Activated CD4-positive, alpha-beta T cell treated with anti-CD3 and anti-CD28 coated beads, Interleukin-2, amount 50 U/mL, for 24 hours (primary cell): ENCODE results near the gene WDR72.
"Not testable (repeated sequence)": the region's sequence is repeated elsewhere in the genome, so short reads cannot be mapped to it uniquely, and the experiment has no call there.

Experiments
- DNase-seq, 2 donors: peaks; one replicate each; pipeline ENCODE4 v3.0.0-alpha.2; 2020; ENCODE audit warnings: low read depth in 1 of 2, low spot score in 1 of 2

The WDR72 gene

GRCh38 chr15:53759411-53759931 lies at the start of gene WDR72:
TSS of gene WDR72 (minus strand) at chr15:53759663. CDS start at chr15:53733149, 26,514 bp downstream.
- no peak for DNase-seq

GRCh38 chr15:53808058-53808706 lies 48.7 kb upstream of the WDR72 start:
- no peak for DNase-seq

DNA sequence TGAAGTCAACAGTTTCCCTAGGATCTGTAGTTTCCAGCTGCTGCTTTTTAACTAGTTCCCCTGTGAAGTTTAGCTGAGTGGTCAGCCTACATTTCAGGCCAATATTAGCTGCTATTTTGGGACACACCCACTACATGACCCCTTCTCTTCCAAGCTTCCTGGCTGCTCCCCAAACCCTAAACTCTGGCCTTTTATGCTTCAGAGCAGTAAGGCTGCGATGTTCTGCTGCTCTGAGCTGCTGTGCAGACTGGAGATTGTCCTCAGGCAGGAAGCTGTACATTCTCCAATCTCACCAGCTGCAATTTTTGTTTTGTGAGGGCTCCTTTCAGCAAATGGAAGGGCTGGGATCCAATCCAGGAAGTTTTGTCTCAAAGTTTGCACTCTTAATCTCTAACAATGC lies 48.0 kb upstream of the WDR72 start:
- DNase-seq = no peak

DNA sequence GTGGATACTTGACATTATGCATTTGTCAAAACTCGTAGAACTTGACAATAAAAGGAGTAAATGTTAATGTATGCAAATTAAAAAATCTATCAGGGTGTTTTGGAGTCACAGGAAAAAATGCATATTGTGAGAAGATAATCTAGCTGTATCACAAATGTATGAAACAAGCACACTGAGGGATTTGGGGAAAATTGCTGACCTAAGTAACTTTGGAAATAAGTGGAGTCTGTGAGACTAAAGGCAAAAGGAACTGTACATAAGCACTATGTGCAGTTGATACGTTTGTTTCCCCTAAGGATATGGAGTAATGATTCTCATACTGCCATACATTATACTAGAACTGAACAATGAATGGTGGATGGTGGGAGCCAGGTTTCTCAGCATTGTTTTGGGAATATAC lies 43.2 kb upstream of the WDR72 start:
- no peak for DNase-seq

DNA sequence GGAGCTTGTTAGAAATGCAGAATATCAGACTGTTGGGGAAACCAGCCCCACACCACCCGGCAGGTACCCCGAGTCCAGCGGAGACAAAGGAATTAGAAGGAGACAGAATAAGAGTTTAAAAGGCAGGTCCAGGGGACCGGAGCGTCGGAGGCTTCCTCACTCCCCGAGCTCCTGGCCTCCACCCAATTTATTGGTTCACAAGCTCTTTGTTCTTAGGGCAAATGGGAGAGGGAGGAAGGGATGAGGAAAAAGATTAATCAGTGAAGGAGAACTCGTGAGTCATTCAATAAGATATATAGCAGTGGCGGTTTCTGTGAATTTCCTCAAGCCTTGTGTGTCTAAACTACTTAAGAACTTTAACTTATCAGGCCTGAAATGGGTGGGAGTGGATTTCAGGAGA lies 32.1 kb upstream of the WDR72 start:
- DNase-seq = no peak

GRCh38 chr15:53789654-53790375 lies 30.4 kb upstream of the WDR72 start:
- no peak for DNase-seq

GRCh38 chr15:53786401-53786800 lies 26.9 kb upstream of the WDR72 start:
- no peak for DNase-seq

- not testable (repeated sequence) for DNase-seq
These were observed 25.8 kb upstream of the WDR72 start for GRCh38 chr15:53785241-53785640.

DNA sequence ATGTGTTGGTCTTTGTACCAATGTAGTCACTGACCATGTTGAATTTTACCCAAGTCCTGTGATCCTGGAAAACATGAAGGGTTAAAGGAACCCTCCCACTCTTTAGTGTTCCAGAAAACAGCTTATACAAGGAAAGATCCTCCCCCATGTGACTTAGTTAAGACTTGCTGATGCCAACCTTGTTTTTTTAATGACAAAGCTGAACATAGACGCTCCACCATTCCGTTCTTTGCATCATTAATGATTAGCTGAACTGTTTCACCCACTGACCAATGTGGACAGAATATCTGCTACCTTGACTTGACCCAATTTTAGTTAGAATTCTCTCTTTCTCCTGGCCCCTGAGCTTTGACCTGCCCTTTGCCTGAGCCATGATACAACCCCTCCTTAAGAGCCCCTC lies 3.5 kb upstream of the WDR72 start:
- DNase-seq = no peak

DNA sequence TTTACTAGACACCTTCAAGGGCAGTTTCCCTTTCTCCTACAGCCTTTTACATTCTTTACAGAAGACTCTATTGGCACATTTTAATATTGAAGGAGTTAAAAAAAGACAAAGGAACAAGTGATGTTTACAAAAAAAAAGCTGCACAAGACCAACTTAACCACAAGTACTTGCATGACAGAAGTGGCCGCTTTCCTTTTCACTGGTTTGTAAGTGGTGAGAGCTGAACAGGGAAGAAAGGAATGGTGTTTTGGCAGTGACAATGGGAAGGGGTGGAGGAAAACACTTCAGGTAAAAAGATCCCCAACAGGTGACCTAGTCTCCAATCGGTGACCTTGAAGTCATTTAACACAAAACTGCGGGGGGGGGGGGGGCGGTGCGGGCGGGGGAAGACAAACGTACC lies 1.1 kb downstream of the WDR72 start:
- no peak for DNase-seq

DNA sequence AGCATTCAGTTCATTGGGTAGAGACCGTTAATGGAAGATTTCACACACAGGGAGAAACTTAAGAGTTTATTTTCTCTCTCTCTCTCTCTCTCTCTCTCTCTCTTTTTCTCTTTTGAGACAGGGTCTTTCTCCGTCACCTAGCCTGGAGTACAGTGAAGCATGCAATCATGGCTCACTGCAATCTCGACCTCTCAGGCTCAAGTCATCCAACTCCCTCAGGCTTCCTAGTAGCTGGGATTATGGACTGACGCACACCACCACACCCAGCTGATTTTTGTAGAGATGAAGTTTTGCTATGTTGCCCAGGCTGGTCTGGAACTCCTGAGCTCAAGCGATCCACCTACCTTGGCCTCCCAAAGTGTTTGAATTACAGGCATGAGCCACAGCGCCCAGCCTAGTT lies 1.6 kb downstream of the WDR72 start:
- no peak for DNase-seq

DNA sequence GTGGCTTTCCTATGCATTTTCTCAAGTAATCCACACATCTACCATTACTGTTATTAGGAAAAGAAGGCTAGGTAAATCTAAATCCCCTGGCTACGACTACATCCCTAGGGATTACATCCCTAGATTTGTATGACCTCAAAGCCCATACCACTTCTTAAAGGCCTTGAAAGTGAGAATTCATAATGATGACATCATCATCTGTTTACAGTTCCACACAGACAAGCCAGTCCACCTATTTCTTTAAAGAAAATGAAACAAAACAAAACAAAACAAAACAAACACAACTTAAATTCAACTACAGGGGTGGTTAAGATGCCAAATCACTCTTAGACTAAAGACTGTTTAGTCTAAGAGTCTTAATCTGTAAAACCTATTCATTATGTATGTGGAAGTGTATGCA lies 5.7 kb downstream of the WDR72 start:
- DNase-seq = no peak

DNA sequence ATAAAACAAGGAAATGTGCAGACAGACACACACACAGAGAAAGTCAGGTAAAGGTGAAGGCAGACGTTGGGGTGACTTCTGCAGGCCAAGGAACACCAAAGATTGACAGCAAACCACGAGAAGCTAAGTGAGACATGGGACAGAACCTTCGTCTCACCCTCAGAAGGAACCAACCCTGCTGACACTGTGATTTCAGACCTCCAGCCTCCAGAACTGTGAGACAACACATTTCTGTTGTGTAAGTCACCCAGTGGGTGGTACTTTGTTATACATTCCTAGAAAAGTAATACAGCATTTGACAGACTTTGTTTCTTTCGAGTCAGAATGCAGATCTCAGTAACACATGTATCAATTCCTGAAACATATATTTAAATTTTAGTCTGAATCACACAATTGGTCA lies 7.1 kb downstream of the WDR72 start:
- DNase-seq = no peak

- no peak for DNase-seq
These were observed 11.9 kb downstream of the WDR72 start for GRCh38 chr15:53747501-53748068.

DNA sequence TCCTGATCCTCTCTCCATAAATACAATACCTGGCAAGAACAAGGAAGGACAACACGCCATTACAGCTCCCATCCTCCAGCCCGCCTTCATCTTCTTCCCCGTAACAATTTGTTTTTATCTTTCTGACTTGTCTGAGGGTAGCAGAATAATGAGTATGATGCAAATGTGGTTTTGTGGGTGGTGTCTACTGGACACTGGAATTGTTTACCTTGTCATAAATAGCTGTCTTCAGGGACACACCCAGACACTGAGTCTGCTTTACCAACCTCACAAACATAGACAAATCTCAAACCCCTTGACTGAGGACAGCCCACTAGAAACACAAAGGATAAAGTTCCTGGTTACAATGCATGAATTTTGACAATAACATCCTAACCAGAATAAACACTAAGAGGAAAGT lies 13.4 kb downstream of the WDR72 start:
- DNase-seq = no peak

DNA sequence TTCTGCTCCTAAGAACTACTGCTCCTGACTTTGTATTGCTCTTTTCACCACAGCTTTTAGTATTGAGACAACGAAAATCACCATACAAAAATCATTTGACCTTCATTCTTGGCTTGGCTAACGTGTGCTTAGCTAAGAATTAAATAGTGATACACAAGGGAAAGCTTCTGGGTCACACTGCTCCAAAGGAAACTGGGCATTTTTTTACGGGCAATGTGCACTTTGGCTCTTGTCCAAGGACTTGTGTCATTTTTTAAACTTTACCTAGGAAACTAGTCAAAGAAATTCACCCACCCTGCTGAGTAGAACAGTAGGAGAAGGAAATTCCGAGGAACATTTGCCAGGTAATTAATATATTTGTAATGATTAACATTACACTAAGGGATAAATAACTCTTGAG lies 19.8 kb downstream of the WDR72 start:
- DNase-seq = no peak

DNA sequence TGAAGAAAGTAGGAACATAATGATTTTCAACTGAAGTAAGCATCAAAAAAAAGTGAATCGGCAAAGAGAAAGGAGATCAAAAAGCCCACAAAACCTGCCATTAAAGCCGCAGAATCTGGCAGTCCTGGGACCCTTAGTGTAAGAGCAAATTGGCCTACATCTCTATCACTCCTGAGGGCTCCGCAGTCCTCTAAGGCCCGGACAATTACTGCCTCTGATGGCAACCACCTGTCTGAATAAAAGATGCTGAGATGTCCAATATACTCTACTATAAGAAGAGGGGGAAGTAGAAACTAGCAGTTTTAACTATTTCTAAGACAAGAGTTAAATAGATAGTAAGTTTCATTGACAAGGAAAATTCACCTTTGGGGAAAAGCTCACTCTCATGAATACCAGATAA lies 20.3 kb downstream of the WDR72 start:
- no peak for DNase-seq

- DNase-seq = no peak
These were observed 38.0 kb downstream of the WDR72 start for GRCh38 chr15:53721334-53722087.

DNA sequence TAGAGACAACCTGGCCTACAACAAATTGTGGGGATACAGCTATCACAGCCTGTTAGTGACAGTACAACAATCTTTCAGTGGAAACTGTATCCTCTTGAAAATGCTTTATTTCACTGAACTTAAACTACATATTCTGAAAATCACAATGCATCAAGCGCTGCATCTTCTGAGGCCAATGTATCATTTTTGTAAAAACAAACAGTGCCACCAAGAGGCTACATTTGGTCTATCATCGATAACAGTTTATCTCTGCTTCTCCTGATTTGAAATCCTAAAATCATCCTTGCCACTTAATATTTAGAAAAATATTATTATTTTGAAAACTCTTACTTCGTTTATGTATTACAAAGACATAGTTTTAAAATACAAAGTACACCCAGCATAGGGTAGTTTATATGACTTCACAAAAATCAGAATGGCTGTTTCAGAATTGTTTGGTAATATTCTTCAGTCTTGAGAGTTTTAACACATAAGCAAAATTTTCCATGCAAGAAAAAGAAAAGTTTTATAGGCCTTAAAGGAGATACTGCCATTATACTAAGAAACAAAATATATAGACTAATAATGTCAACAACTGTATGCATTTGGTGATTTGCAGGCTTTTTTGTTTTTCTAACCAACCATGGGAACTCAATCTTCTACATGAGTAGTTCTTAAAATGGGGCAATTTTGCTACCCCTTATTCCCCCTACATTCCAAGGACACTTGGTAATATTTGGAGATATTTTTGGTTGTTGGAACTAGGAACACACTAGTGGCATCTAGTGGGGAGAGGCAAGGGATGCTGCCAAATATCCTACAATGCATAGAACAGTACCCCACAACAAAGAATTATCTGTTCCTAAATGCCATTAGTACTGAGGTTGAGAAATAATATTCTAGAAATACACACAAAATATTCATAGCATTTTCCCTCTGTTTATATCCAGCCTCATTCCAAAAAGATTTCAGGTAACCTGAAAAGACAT lies 42.3 kb downstream of the WDR72 start:
- no peak for DNase-seq

- no peak for DNase-seq
These were observed 46.2 kb downstream of the WDR72 start for GRCh38 chr15:53713218-53713617.

GRCh38 chr15:53710906-53711305 lies 48.6 kb downstream of the WDR72 start:
- no peak for DNase-seq
